ENCODE measurements around the gene KCNMA1. TPM values are rescaled to one million over a fixed set of nuclear protein-coding genes. Genes with fewer than 3 reads are reported as not detected.

The KCNMA1 gene
- total RNA-seq, 1 experiment from 2014 or later: 0.49 TPM

GRCh38 chr10:77125231-77125630 is 512.4 kb downstream of the KCNMA1 start:
- POLR2A ChIA-PET: no interaction called here

More at GRCh38 chr10:77125231-77125630, 512.4 kb downstream of the KCNMA1 start:
- Histone ChIP-seq H3K27me3 (ENCODE audit: insufficient read depth, low read length) (peaks cover 54% of the 10 kb centered on the region), H3K9me3 (ENCODE audit: control insufficient read depth in 1 of 2, insufficient read depth in 1 of 2, low read depth in 1 of 2, low read length in 2 of 2) (no peaks in the 10 kb centered on the region), H4K20me1 (ENCODE audit: insufficient read depth) (no peaks in the 10 kb centered on the region), H3K27ac (ENCODE audit: low read depth, low read length) (no peak overlapping the region), H2AFZ (ENCODE audit: low read depth, low read length, poor library complexity, severe bottlenecking) (no peak overlapping the region), H3K4me2 (ENCODE audit: low read length) (no peak overlapping the region), H3K4me1 (ENCODE audit: control insufficient read depth in 1 of 2, insufficient read depth in 2 of 2, low read length in 2 of 2) (no peaks in the 10 kb centered on the region), H3K36me3 (ENCODE audit: control insufficient read depth in 1 of 2, insufficient read depth in 2 of 2, low read length in 2 of 2) (no peaks in the 10 kb centered on the region), H3K9me2 (ENCODE audit: insufficient read depth) (no peaks in the 10 kb centered on the region), H3K79me2 (ENCODE audit: insufficient read depth, low read length) (no peaks in the 10 kb centered on the region), H3K4me3 (replicated peaks in 1 of 2; ENCODE audit: low read depth in 1 of 2, low read length in 2 of 2) (no peak overlapping the region), H3K9ac (ENCODE audit: low read length) (no peak overlapping the region)
- BruUV-seq (replicated peaks): no TSS peak
- TF ChIP-seq FOSL1 (IDR thresholded peaks at IDR 0.05; ENCODE audit: low read depth) (no peak), ZBTB33 (IDR thresholded peaks at IDR 0.05; ENCODE audit: extremely low read depth, insufficient replicate concordance, low read length) (no peak), ZFX (IDR thresholded peaks at IDR 0.05) (no peak), MAX (IDR thresholded peaks at IDR 0.05) (no peak), EZH2phosphoT487 (IDR thresholded peaks at IDR 0.05; ENCODE audit: borderline replicate concordance) (no peak), POLR2AphosphoS5 (IDR thresholded peaks at IDR 0.05; ENCODE audit: low read depth, low read length) (no peak), CEBPB (IDR thresholded peaks at IDR 0.05; ENCODE audit: low read depth) (no peak), ELF1 (IDR thresholded peaks at IDR 0.05; ENCODE audit: borderline replicate concordance, low read depth) (no peak), EZH2 (IDR thresholded peaks at IDR 0.05) (no peak), JUND (IDR thresholded peaks at IDR 0.05) (no peak), ZNF274 (IDR thresholded peaks at IDR 0.05; ENCODE audit: low read depth, low read length) (no peak), YY1 (IDR thresholded peaks at IDR 0.05; ENCODE audit: extremely low read depth, insufficient replicate concordance, low read depth, low read length) (no peak), SRF (IDR thresholded peaks at IDR 0.05; ENCODE audit: low read depth) (no peak), TCF7L2 (IDR thresholded peaks at IDR 0.05; ENCODE audit: borderline replicate concordance, extremely low read depth, insufficient read depth, insufficient read length) (no peak), SP1 (IDR thresholded peaks at IDR 0.05; ENCODE audit: low read depth) (no peak), RAD21 (IDR thresholded peaks at IDR 0.05; ENCODE audit: low read depth) (no peak), REST (IDR thresholded peaks at IDR 0.05; ENCODE audit: low read depth) (no peak)
- TF ChIP-seq, protein P1, sequence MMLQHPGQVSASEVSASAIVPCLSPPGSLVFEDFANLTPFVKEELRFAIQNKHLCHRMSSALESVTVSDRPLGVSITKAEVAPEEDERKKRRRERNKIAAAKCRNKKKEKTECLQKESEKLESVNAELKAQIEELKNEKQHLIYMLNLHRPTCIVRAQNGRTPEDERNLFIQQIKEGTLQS (IDR thresholded peaks at IDR 0.05): no peak
- DNase-seq (ENCODE audit: low read depth, low spot score) (no peak), ATAC-seq (no peak)
- RAD21 ChIA-PET (ENCODE audit: low non-redundant PET in 1 of 2, low total read pairs in 2 of 2, uncharacterized antibody in 2 of 2, unreplicated experiment in 2 of 2): no interaction called here
- CTCF ChIA-PET: no interaction called here
- intact Hi-C loops (cut with micrococcal nuclease): no loop called here

All from HCT116 (cell line).